Skin epidermis (tissue), 12 donors: ENCODE measurements around the gene RANBP9.

Experiments
- H3K27ac ChIP-seq, 21 experiments: fragments of 200-600 bp; sonication (generic) in 11 of 21; one replicate each; pipeline ENCODE4 v1.5.0; 2020; ENCODE audit warnings: mild to moderate bottlenecking in 3 of 21, inconsistent platforms in 2 of 21, moderate library complexity in 2 of 21
- H3K4me3 ChIP-seq, 7 experiments: fragments of 200-600 bp; sonication (generic) in 2 of 7; one replicate each; pipeline ENCODE4 v1.5.0; 2020; ENCODE audit warnings: inconsistent platforms in 2 of 7, mild to moderate bottlenecking in 2 of 7, moderate library complexity in 1 of 7

RANBP9 gene

GRCh38 chr6:13682346-13682745 is 29.3 kb downstream of the RANBP9 start:
- no peak overlapping the region for H3K27ac ChIP-seq
- H3K4me3 ChIP-seq = no peak overlapping the region

GRCh38 chr6:13681305-13682061 is 30.2 kb downstream of the RANBP9 start:
- Histone ChIP-seq H3K27ac (peak overlapping the region in 6 of 21 experiments; percentile 15 to 77 (median 35)), H3K4me3 (no peak overlapping the region)

GRCh38 chr6:13680448-13680968 is 31.1 kb downstream of the RANBP9 start:
- Histone ChIP-seq H3K27ac (peak overlapping the region in 1 of 21 experiments; percentile 77), H3K4me3 (no peak overlapping the region)

- H3K4me3 ChIP-seq = no peak overlapping the region
- H3K27ac ChIP-seq = no peak overlapping the region
Measured at GRCh38 chr6:13679996-13680395, 31.6 kb downstream of the RANBP9 start.

GRCh38 chr6:13678255-13678983 is 33.2 kb downstream of the RANBP9 start:
- H3K27ac ChIP-seq = peak overlapping the region in 2 of 21 experiments; percentile 35 to 45

GRCh38 chr6:13677878-13678254 is 33.8 kb downstream of the RANBP9 start:
- Histone ChIP-seq H3K4me3 (no peak overlapping the region), H3K27ac (no peak overlapping the region)

More at GRCh38 chr6:13678255-13678983, 33.2 kb downstream of the RANBP9 start:
- no peak overlapping the region for H3K4me3 ChIP-seq

GRCh38 chr6:13676551-13677156 is 35.0 kb downstream of the RANBP9 start:
- no peak overlapping the region for H3K4me3 ChIP-seq
- no peak overlapping the region for H3K27ac ChIP-seq

- no peak overlapping the region for H3K4me3 ChIP-seq
- no peak overlapping the region for H3K27ac ChIP-seq
Measured at GRCh38 chr6:13674533-13675190, 37.0 kb downstream of the RANBP9 start.

GRCh38 chr6:13673825-13674444 is 37.7 kb downstream of the RANBP9 start:
- no peak overlapping the region for H3K27ac ChIP-seq

GRCh38 chr6:13673368-13673767 is 38.3 kb downstream of the RANBP9 start:
- no peak overlapping the region for H3K27ac ChIP-seq
- H3K4me3 ChIP-seq = no peak overlapping the region

More at GRCh38 chr6:13673825-13674444, 37.7 kb downstream of the RANBP9 start:
- no peak overlapping the region for H3K4me3 ChIP-seq

- Histone ChIP-seq H3K4me3 (no peak overlapping the region), H3K27ac (no peak overlapping the region)
Measured at GRCh38 chr6:13672904-13673303, 38.7 kb downstream of the RANBP9 start.

GRCh38 chr6:13671548-13672127 is 40.0 kb downstream of the RANBP9 start:
- H3K4me3 ChIP-seq = no peak overlapping the region
- no peak overlapping the region for H3K27ac ChIP-seq

- no peak overlapping the region for H3K4me3 ChIP-seq
- no peak overlapping the region for H3K27ac ChIP-seq
Measured at GRCh38 chr6:13669476-13669875, 42.2 kb downstream of the RANBP9 start.

- Histone ChIP-seq H3K4me3 (no peak overlapping the region), H3K27ac (no peak overlapping the region)
Measured at GRCh38 chr6:13668291-13668928, 43.2 kb downstream of the RANBP9 start.

- H3K27ac ChIP-seq = no peak overlapping the region
- H3K4me3 ChIP-seq = no peak overlapping the region
Measured at GRCh38 chr6:13667655-13668054, 44.0 kb downstream of the RANBP9 start.

- no peak overlapping the region for H3K27ac ChIP-seq
Measured at GRCh38 chr6:13666194-13667105, 45.2 kb downstream of the RANBP9 start.

GRCh38 chr6:13664703-13665352 is 46.8 kb downstream of the RANBP9 start:
- no peak overlapping the region for H3K27ac ChIP-seq
- H3K4me3 ChIP-seq = no peak overlapping the region

More at GRCh38 chr6:13666194-13667105, 45.2 kb downstream of the RANBP9 start:
- no peak overlapping the region for H3K4me3 ChIP-seq
